ENCODE data around the gene PLIN4.

The PLIN4 gene

GRCh38 chr19:4533835-4534424 lies 15.6 kb upstream of the PLIN4 start:
- H2BK12ac ChIP-seq (ENCODE audit: low read length), result no peak overlapping the region
- H3K36me3 ChIP-seq (replicated peaks in 1 of 2; ENCODE audit: control insufficient read depth in 2 of 2, insufficient read depth in 2 of 2, low read length in 2 of 2), result no peaks in the 10 kb centered on the region
- no peak overlapping the region for H2AFZ ChIP-seq (ENCODE audit: low read length)
- H3K27ac ChIP-seq (replicated peaks; ENCODE audit: low read length), result no peak overlapping the region
- no peak overlapping the region for H2BK15ac ChIP-seq (ENCODE audit: low read length)
- H3K4me1 ChIP-seq (ENCODE audit: control insufficient read depth in 2 of 2, insufficient read depth in 1 of 2, low read depth in 1 of 2, low read length in 2 of 2), result peaks cover 8 to 13% of the 10 kb centered on the region in 2 donors
- no peak overlapping the region for H3K4me3 ChIP-seq (ENCODE audit: low read length in 2 of 2)
- no peak overlapping the region for H3K4ac ChIP-seq (ENCODE audit: low read length)
- WGBS, 2 donors (ENCODE audit: extremely low coverage in 2 of 2, insufficient read length in 2 of 2, insufficient replicate concordance in 1 of 2), result no CpG with 5 or more reads among the region's 9 CpGs
- no peaks in the 10 kb centered on the region for H3K9me3 ChIP-seq (replicated peaks in 1 of 2; ENCODE audit: control insufficient read depth in 2 of 2, insufficient read depth in 1 of 2, low read depth in 1 of 2, low read length in 2 of 2)
- H2BK5ac ChIP-seq (ENCODE audit: low read length), result no peak overlapping the region
- no peak overlapping the region for H3K14ac ChIP-seq (ENCODE audit: low read length)
- H2BK120ac ChIP-seq (ENCODE audit: low read depth, low read length), result no peak overlapping the region
- no peak overlapping the region for H3K23ac ChIP-seq (ENCODE audit: low read depth, low read length, poor library complexity)
- H2AK5ac ChIP-seq (ENCODE audit: low read depth, low read length), result peak overlapping the region; percentile 2
- H3K4me2 ChIP-seq (ENCODE audit: insufficient read depth, low read length, poor library complexity, severe bottlenecking), result no peak overlapping the region
- no peak overlapping the region for H3K9ac ChIP-seq (ENCODE audit: low read depth, low read length, poor library complexity)
- H4K91ac ChIP-seq (ENCODE audit: low read depth, low read length, poor library complexity), result no peak overlapping the region
- DNase-seq (ENCODE audit: low spot score), result no peak
- peak overlapping the region; percentile 67 for H3K18ac ChIP-seq (ENCODE audit: low read length)
- H3K79me1 ChIP-seq (ENCODE audit: low read depth, low read length), result peaks cover 3% of the 10 kb centered on the region
- H4K8ac ChIP-seq (ENCODE audit: low read depth, low read length), result no peak overlapping the region
- H3K27me3 ChIP-seq (ENCODE audit: control insufficient read depth in 3 of 3, insufficient read depth in 3 of 3, low read depth in 1 of 3, low read length in 3 of 3), result peaks cover 0 to 13% (median 7%) of the 10 kb centered on the region in 3 experiments

GRCh38 chr19:4533334-4533733 lies 15.0 kb upstream of the PLIN4 start:
- Histone ChIP-seq H3K27ac (replicated peaks; ENCODE audit: low read length) (no peak overlapping the region), H3K18ac (ENCODE audit: low read length) (no peak overlapping the region), H2BK120ac (ENCODE audit: low read depth, low read length) (no peak overlapping the region), H3K36me3 (replicated peaks in 1 of 2; ENCODE audit: control insufficient read depth in 2 of 2, insufficient read depth in 2 of 2, low read length in 2 of 2) (no peaks in the 10 kb centered on the region), H4K8ac (ENCODE audit: low read depth, low read length) (no peak overlapping the region), H3K79me1 (ENCODE audit: low read depth, low read length) (peaks cover 3% of the 10 kb centered on the region), H2AK5ac (ENCODE audit: low read depth, low read length) (no peak overlapping the region), H3K4me1 (ENCODE audit: control insufficient read depth in 2 of 2, insufficient read depth in 1 of 2, low read depth in 1 of 2, low read length in 2 of 2) (peaks cover 8 to 13% of the 10 kb centered on the region in 2 donors), H3K23ac (ENCODE audit: low read depth, low read length, poor library complexity) (no peak overlapping the region), H3K4me2 (ENCODE audit: insufficient read depth, low read length, poor library complexity, severe bottlenecking) (no peak overlapping the region), H3K9ac (ENCODE audit: low read depth, low read length, poor library complexity) (no peak overlapping the region), H3K14ac (ENCODE audit: low read length) (no peak overlapping the region), H2BK5ac (ENCODE audit: low read length) (no peak overlapping the region), H4K91ac (ENCODE audit: low read depth, low read length, poor library complexity) (no peak overlapping the region), H2BK15ac (ENCODE audit: low read length) (peak overlapping the region; percentile 37), H3K4ac (ENCODE audit: low read length) (no peak overlapping the region), H3K4me3 (ENCODE audit: low read length in 2 of 2) (no peak overlapping the region), H3K9me3 (replicated peaks in 1 of 2; ENCODE audit: control insufficient read depth in 2 of 2, insufficient read depth in 1 of 2, low read depth in 1 of 2, low read length in 2 of 2) (no peaks in the 10 kb centered on the region), H2BK12ac (ENCODE audit: low read length) (no peak overlapping the region), H3K27me3 (ENCODE audit: control insufficient read depth in 3 of 3, insufficient read depth in 3 of 3, low read depth in 1 of 3, low read length in 3 of 3) (peaks cover 0 to 13% (median 4%) of the 10 kb centered on the region in 3 experiments), H2AFZ (ENCODE audit: low read length) (no peak overlapping the region)
- no CpG with 5 or more reads among the region's 9 CpGs for WGBS, 2 donors (ENCODE audit: extremely low coverage in 2 of 2, insufficient read length in 2 of 2, insufficient replicate concordance in 1 of 2)
- no peak for DNase-seq (ENCODE audit: low spot score)

DNA sequence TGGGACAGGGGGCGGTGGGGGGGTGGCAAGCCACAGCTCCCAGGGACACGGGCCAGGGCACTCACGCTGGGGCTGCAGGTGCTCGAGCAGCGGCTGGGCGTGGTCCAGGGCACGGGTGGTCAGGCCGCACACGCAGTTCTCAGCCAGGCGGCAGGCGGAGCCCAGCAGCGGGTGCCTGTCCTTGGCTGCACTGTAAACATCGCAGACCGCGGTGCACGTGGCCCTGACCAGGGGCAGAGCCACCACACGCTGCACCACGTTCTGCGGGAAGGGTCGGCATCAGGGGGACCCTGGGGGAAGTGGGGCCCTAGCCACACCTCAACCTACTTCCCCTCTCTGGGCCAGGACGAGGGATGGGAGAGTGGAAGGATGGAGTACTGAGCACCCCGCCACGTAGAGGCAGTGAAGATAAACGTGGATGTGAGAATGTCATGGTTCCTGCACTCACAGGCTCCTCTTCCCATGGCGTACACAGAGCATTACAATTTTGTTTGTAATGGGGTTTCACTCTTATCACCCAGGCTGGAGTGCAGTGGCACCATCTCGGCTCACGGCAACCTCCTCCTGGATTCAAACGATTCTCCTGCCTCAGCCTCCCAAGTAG lies 13.4 kb upstream of the PLIN4 start:
- Histone ChIP-seq H2AFZ (ENCODE audit: low read length) (no peak overlapping the region), H3K4me1 (ENCODE audit: control insufficient read depth in 2 of 2, insufficient read depth in 1 of 2, low read depth in 1 of 2, low read length in 2 of 2) (peaks cover 8 to 13% of the 10 kb centered on the region in 2 donors), H3K79me1 (ENCODE audit: low read depth, low read length) (peaks cover 3% of the 10 kb centered on the region), H3K27me3 (ENCODE audit: control insufficient read depth in 3 of 3, insufficient read depth in 3 of 3, low read depth in 1 of 3, low read length in 3 of 3) (peaks cover 0 to 13% (median 2%) of the 10 kb centered on the region in 3 experiments), H3K27ac (replicated peaks; ENCODE audit: low read length) (no peak overlapping the region), H3K18ac (ENCODE audit: low read length) (peak overlapping the region; percentile 71), H2BK120ac (ENCODE audit: low read depth, low read length) (no peak overlapping the region), H3K4me2 (ENCODE audit: insufficient read depth, low read length, poor library complexity, severe bottlenecking) (no peak overlapping the region), H3K36me3 (replicated peaks in 1 of 2; ENCODE audit: control insufficient read depth in 2 of 2, insufficient read depth in 2 of 2, low read length in 2 of 2) (no peaks in the 10 kb centered on the region), H2BK15ac (ENCODE audit: low read length) (peak overlapping the region; percentile 58), H4K8ac (ENCODE audit: low read depth, low read length) (no peak overlapping the region), H3K14ac (ENCODE audit: low read length) (no peak overlapping the region), H2BK5ac (ENCODE audit: low read length) (no peak overlapping the region), H3K9ac (ENCODE audit: low read depth, low read length, poor library complexity) (no peak overlapping the region), H2AK5ac (ENCODE audit: low read depth, low read length) (peak overlapping the region; percentile 84), H2BK12ac (ENCODE audit: low read length) (no peak overlapping the region), H3K4me3 (ENCODE audit: low read length in 2 of 2) (no peak overlapping the region), H3K4ac (ENCODE audit: low read length) (no peak overlapping the region), H4K91ac (ENCODE audit: low read depth, low read length, poor library complexity) (no peak overlapping the region), H3K9me3 (replicated peaks in 1 of 2; ENCODE audit: control insufficient read depth in 2 of 2, insufficient read depth in 1 of 2, low read depth in 1 of 2, low read length in 2 of 2) (no peaks in the 10 kb centered on the region), H3K23ac (ENCODE audit: low read depth, low read length, poor library complexity) (peak overlapping the region; percentile 55)
- WGBS, 2 donors (ENCODE audit: extremely low coverage in 2 of 2, insufficient read length in 2 of 2, insufficient replicate concordance in 1 of 2), result no CpG with 5 or more reads among the region's 28 CpGs
- DNase-seq (ENCODE audit: low spot score), result no peak

DNA sequence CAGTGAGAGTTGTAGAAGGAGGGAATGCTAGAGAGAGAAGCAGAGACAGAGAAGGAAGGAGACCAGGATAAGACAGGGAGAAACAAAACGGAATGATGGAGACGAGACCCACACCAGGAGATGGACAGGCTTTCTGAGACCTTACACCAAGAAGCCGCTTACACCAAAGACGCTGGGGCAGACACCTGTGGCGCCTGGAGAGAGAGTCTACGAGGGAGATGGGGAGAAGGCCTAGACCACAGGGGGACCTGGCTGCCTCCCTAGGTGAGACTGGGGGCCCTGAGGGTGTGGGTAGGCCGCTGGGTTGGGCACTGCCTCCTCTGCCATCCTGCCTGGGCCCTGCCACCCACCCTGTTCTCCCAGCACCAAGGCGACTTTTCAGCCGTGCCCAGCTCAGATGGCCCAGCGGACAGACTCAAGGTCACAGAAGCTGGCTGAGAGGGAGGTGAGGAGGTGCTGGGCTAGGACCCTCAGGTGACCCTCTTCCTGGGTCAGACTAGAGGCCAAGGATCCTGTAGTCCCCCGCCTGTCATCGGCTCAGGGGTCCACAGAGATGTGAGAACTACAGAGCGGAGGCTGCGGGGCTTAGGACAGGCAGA lies 11.7 kb upstream of the PLIN4 start:
- DNase-seq (ENCODE audit: low spot score), result no peak
- no CpG with 5 or more reads among the region's 14 CpGs for WGBS, 2 donors (ENCODE audit: extremely low coverage in 2 of 2, insufficient read length in 2 of 2, insufficient replicate concordance in 1 of 2)
- Histone ChIP-seq H2BK12ac (ENCODE audit: low read length) (peak overlapping the region; percentile 33), H3K79me1 (ENCODE audit: low read depth, low read length) (peaks cover 3% of the 10 kb centered on the region), H3K4ac (ENCODE audit: low read length) (no peak overlapping the region), H2BK15ac (ENCODE audit: low read length) (peak overlapping the region; percentile 38), H3K36me3 (replicated peaks in 1 of 2; ENCODE audit: control insufficient read depth in 2 of 2, insufficient read depth in 2 of 2, low read length in 2 of 2) (no peaks in the 10 kb centered on the region), H2AK5ac (ENCODE audit: low read depth, low read length) (peak overlapping the region; percentile 89), H3K18ac (ENCODE audit: low read length) (peak overlapping the region; percentile 64), H4K91ac (ENCODE audit: low read depth, low read length, poor library complexity) (no peak overlapping the region), H3K23ac (ENCODE audit: low read depth, low read length, poor library complexity) (peak overlapping the region; percentile 3), H2BK120ac (ENCODE audit: low read depth, low read length) (no peak overlapping the region), H3K9ac (ENCODE audit: low read depth, low read length, poor library complexity) (no peak overlapping the region), H3K27ac (replicated peaks; ENCODE audit: low read length) (no peak overlapping the region), H3K4me3 (ENCODE audit: low read length in 2 of 2) (no peak overlapping the region), H3K4me1 (ENCODE audit: control insufficient read depth in 2 of 2, insufficient read depth in 1 of 2, low read depth in 1 of 2, low read length in 2 of 2) (peaks cover 4 to 5% of the 10 kb centered on the region in 2 donors), H3K14ac (ENCODE audit: low read length) (no peak overlapping the region), H3K9me3 (replicated peaks in 1 of 2; ENCODE audit: control insufficient read depth in 2 of 2, insufficient read depth in 1 of 2, low read depth in 1 of 2, low read length in 2 of 2) (no peaks in the 10 kb centered on the region), H3K4me2 (ENCODE audit: insufficient read depth, low read length, poor library complexity, severe bottlenecking) (no peak overlapping the region), H2AFZ (ENCODE audit: low read length) (peak overlapping the region; percentile 64), H3K27me3 (ENCODE audit: control insufficient read depth in 3 of 3, insufficient read depth in 3 of 3, low read depth in 1 of 3, low read length in 3 of 3) (peaks cover 0 to 13% (median 2%) of the 10 kb centered on the region in 3 experiments), H4K8ac (ENCODE audit: low read depth, low read length) (no peak overlapping the region), H2BK5ac (ENCODE audit: low read length) (peak overlapping the region; percentile 53)

All from neuronal stem cell (in vitro differentiated cells).